Activated CD4-positive, alpha-beta T cell treated with anti-CD3 and anti-CD28 coated beads, Interleukin-2, amount 10 ng/mL, durations not matched to agents 7 days and 5 days (primary cell): ENCODE data around the gene SMTN. TPM values are rescaled to one million over a fixed set of nuclear protein-coding genes. Genes with fewer than 3 reads are reported as not detected.

ENCODE experiments used
- CTCF ChIA-PET: fragments of 350-600 bp; sonication (Branson Sonifier 250); formaldehyde crosslinking; loops from one replicate; lab custom pipeline; 2021; ENCODE audit warnings: antibody characterized with exemption; lab: Charles Lee
- POLR2A ChIA-PET: fragments of 350-600 bp; sonication (Branson Sonifier 250); formaldehyde crosslinking; loops from one replicate; lab custom pipeline; 2021; ENCODE audit warnings: antibody characterized with exemption; lab: Charles Lee
- DNase-seq: peaks from one replicate; pipeline ENCODE4 v3.0.0-alpha.2; 2020
- H3K27ac Mint-ChIP-seq: one replicate; pipeline ENCODE4 v1.8.0; 2021; ENCODE audit warnings: mild to moderate bottlenecking, moderate library complexity, mixed read lengths
- H3K27me3 Mint-ChIP-seq: one replicate; pipeline ENCODE4 v1.8.0; 2021; ENCODE audit warnings: mixed read lengths
- H3K36me3 Mint-ChIP-seq: one replicate; pipeline ENCODE4 v1.8.0; 2021; ENCODE audit warnings: low read depth, mixed read lengths
- H3K4me1 Mint-ChIP-seq: one replicate; pipeline ENCODE4 v1.8.0; 2021; ENCODE audit warnings: mixed read lengths
- H3K4me3 Mint-ChIP-seq: one replicate; pipeline ENCODE4 v1.8.0; 2021; ENCODE audit warnings: mild to moderate bottlenecking, moderate library complexity, mixed read lengths
- H3K9me3 Mint-ChIP-seq: one replicate; pipeline ENCODE4 v1.8.0; 2021; ENCODE audit warnings: mixed read lengths
- total RNA-seq, 2 experiments: library from RNA; stranded (reverse); gene quantifications; one replicate each; pipeline ENCODE4 v1.2.3, GENCODE V29; 2021

SMTN gene
- total RNA-seq, 2 experiments from 2014 or later: 46.1 to 51.6 TPM

GRCh38 chr22:31143038-31143437 is 61.9 kb downstream of the SMTN start:
- H3K4me3 Mint-ChIP-seq: no peak overlapping the region
- H3K9me3 Mint-ChIP-seq: peaks cover 7% of the 10 kb centered on the region
- H3K36me3 Mint-ChIP-seq: no peaks in the 10 kb centered on the region
- ChIA-PET CTCF (interaction anchor here (0.6 to 2.0 kb wide), 2 partner anchors 11 to 260 kb away, joined by 3 to 6 read pairs; no protein-coding TSS in a partner anchor), POLR2A (no interaction called here)
- no peak for DNase-seq
- no peak overlapping the region for H3K27ac Mint-ChIP-seq
- peaks cover 11% of the 10 kb centered on the region for H3K4me1 Mint-ChIP-seq
- peaks cover 2% of the 10 kb centered on the region for H3K27me3 Mint-ChIP-seq

DNA sequence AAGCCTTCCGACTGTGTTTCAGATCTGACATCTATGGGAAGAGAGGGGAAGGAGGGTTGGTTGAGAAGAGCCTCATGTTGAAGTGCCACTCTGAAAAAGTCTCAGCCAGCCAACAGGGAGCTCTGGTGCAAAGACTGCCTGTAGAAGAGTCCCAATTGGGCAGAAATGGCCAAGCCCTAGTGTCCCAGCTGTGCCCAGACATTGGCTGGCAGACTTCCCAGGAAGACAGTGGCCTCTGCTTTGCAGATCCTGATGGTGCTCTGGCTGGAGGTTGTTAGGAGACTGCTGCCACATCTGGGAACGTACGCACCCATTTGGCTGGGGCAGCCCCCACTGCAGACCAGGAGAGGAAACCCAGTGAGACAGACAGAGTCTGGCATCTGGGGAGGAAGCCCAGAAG is 62.4 kb downstream of the SMTN start:
- Mint-ChIP-seq H3K36me3 (no peaks in the 10 kb centered on the region), H3K4me1 (peaks cover 11% of the 10 kb centered on the region), H3K27ac (no peak overlapping the region), H3K4me3 (no peak overlapping the region), H3K9me3 (peaks cover 7% of the 10 kb centered on the region), H3K27me3 (peaks cover 2% of the 10 kb centered on the region)
- ChIA-PET POLR2A (interaction anchor here (0.6 kb wide), 1 partner anchor 28 kb away, joined by 11 read pairs; no protein-coding TSS in a partner anchor), CTCF (interaction anchor here (1.2 to 2.0 kb wide), 2 partner anchors 10 to 59 kb away, joined by 3 to 6 read pairs; no protein-coding TSS in a partner anchor)
- no peak for DNase-seq

DNA sequence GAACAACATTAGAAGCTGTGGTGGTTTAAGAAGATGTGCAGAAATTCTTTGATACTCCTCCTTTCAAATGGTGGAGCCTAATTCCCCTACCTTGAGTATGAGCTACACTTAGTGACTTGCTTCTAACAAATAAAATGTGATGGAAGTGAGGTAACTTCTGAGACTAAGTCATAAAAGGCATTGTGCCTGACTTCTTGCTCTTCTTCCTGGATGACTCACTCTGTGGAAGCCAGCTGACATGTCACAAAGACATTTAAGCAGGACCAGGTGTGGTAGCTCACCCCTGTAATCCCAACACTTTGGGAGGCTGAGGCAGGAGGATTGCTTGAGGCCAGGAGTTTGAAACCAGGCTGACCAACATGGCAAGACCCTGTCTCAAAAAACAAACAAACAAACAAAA is 63.1 kb downstream of the SMTN start:
- Mint-ChIP-seq H3K9me3 (peaks cover 7% of the 10 kb centered on the region), H3K4me3 (no peak overlapping the region), H3K27me3 (peaks cover 2% of the 10 kb centered on the region), H3K4me1 (peaks cover 11% of the 10 kb centered on the region), H3K27ac (no peak overlapping the region), H3K36me3 (no peaks in the 10 kb centered on the region)
- ChIA-PET POLR2A (interaction anchor here (0.6 kb wide), 1 partner anchor 28 kb away, joined by 11 read pairs; no protein-coding TSS in a partner anchor), CTCF (interaction anchor here (1.2 to 2.0 kb wide), 2 partner anchors 10 to 60 kb away, joined by 3 to 6 read pairs; no protein-coding TSS in a partner anchor)
- no peak for DNase-seq

DNA sequence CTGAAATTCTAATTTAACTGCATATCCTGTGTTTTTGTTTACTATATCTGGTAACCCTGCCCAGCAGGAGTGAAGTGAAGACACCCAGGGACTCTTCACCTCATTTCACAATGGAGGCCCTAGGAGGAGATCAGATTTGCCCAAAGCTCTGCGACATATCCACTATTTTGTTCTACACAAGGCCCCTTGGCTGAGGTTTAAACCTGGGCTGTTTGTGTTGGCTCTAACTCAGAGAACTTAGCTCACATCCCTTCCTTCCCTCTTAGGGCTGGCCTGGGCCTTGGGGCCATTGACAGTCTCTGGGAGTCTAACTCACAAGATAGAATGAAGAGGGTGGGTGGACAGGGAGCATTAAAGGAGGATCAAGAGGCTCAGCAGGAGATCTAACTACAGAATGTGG is 67.4 kb downstream of the SMTN start:
- ChIA-PET CTCF (interaction anchor here (0.7 to 1.0 kb wide), 2 partner anchors 9 to 36 kb away, joined by 3 to 4 read pairs; no protein-coding TSS in a partner anchor), POLR2A (no interaction called here)
- peaks cover 7% of the 10 kb centered on the region for H3K9me3 Mint-ChIP-seq
- H3K27me3 Mint-ChIP-seq: no peaks in the 10 kb centered on the region
- DNase-seq: no peak
- no peaks in the 10 kb centered on the region for H3K36me3 Mint-ChIP-seq
- no peak overlapping the region for H3K27ac Mint-ChIP-seq
- no peak overlapping the region for H3K4me3 Mint-ChIP-seq
- H3K4me1 Mint-ChIP-seq: peaks cover 11% of the 10 kb centered on the region

DNA sequence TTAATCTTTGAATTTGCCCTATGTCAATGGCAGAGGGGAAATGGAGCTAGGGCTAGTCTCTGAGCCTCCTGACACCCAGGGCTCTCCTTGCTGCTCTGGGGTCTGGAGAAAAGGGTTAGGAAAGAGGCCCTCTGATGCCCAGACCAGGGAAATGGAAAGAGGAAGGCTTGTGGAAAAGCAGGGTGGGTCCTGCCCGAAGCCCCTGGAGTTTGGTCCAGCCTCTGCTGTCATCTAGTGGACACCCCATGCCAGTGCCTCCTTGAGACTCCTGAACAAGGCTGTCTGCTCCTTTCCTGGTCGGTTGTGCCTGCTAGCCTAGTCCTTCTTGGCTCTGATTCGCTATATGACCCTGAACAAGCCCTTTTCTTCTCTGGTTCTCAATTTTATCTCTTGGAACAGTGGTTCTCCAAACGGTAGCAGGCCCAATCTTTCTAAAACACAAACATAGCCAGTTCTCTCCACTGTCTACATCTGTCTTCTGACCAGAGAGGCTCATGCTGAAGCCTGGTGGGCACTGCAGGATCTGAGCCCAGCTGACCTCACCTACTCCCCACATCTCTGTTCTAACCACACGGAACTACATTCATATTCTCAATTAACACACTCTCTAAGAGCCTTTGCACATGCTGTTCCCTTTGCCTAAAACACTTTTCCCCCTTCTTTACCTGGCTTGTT is 68.0 kb downstream of the SMTN start:
- POLR2A ChIA-PET: no interaction called here
- Mint-ChIP-seq H3K36me3 (no peaks in the 10 kb centered on the region), H3K4me3 (no peak overlapping the region), H3K27me3 (no peaks in the 10 kb centered on the region), H3K9me3 (peaks cover 7% of the 10 kb centered on the region), H3K4me1 (peaks cover 9% of the 10 kb centered on the region), H3K27ac (no peak overlapping the region)
- CTCF ChIA-PET: interaction anchor here (1.0 kb wide), 1 partner anchor 8 kb away, joined by 4 read pairs; no protein-coding TSS in a partner anchor
- DNase-seq: peak; percentile 36

- Mint-ChIP-seq H3K27ac (no peak overlapping the region), H3K27me3 (no peaks in the 10 kb centered on the region), H3K4me1 (no peaks in the 10 kb centered on the region), H3K9me3 (no peaks in the 10 kb centered on the region), H3K4me3 (no peak overlapping the region), H3K36me3 (no peaks in the 10 kb centered on the region)
- DNase-seq: no peak
- ChIA-PET POLR2A (no interaction called here), CTCF (interaction anchor here (0.8 to 1.4 kb wide), 2 partner anchors 10 to 66 kb away, joined by 3 to 4 read pairs; no protein-coding TSS in a partner anchor)
Measured at GRCh38 chr22:31150615-31151014, 69.5 kb downstream of the SMTN start.

DNA sequence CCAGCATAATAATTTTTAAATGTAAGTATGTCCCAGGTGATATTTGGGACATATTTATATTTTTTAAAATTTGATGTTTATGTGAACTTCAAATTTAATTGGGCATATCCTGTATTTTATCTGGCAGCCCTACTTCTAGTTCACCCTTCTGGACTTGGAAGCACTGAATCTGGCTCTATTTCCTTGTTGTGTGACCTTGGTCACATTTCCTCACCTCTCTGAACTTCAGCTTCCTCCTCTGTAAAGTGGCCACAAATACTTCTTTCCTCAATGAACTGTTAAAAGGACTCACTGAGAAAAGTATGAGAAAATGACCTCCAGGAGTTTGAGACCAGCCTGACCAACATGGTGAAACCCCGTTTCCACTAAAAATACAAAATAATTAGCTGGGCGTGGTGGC is 70.8 kb downstream of the SMTN start:
- H3K4me3 Mint-ChIP-seq: no peak overlapping the region
- no peak for DNase-seq
- POLR2A ChIA-PET: no interaction called here
- no peaks in the 10 kb centered on the region for H3K36me3 Mint-ChIP-seq
- CTCF ChIA-PET: no interaction called here
- no peaks in the 10 kb centered on the region for H3K9me3 Mint-ChIP-seq
- H3K27me3 Mint-ChIP-seq: no peaks in the 10 kb centered on the region
- no peaks in the 10 kb centered on the region for H3K4me1 Mint-ChIP-seq
- H3K27ac Mint-ChIP-seq: no peak overlapping the region

DNA sequence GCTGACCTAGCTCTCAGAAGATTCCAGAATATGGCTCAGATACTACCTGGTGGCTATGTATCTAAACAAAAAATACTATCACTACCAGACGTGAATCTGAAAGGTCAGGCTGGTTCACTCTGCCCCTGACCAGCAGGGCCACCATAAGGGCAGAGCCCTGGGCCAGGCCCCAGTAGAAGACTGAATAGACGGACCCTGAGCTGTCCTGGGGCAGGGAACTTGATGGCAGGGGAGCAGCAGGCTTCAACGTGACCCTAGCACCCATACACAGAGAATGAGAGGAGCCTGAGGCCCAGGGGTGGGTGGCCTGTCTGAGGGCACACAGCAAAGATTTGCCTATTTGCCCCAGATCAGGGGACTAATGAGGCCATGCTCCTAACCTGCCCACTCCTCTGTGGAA is 72.2 kb downstream of the SMTN start:
- Mint-ChIP-seq H3K27ac (no peak overlapping the region), H3K36me3 (no peaks in the 10 kb centered on the region), H3K9me3 (no peaks in the 10 kb centered on the region), H3K4me1 (peaks cover 3% of the 10 kb centered on the region), H3K27me3 (peaks cover 4% of the 10 kb centered on the region), H3K4me3 (no peak overlapping the region)
- no peak for DNase-seq
- ChIA-PET CTCF (interaction anchor here (0.6 to 2.6 kb wide), 4 partner anchors 10 to 73 kb away, joined by 3 to 6 read pairs (median 4); no protein-coding TSS in a partner anchor), POLR2A (no interaction called here)

Other genes with a start within 250 kb of the SMTN start
- gene MORC2, start 112.5 kb upstream of the SMTN start, total RNA-seq: 10 to 100 TPM; 39.2 to 49.4 TPM
- 10 to 100 TPM; 84.8 to 98.2 TPM for gene TUG1, start 112.1 kb upstream of the SMTN start, total RNA-seq
- gene SELENOM, start 26.2 kb downstream of the SMTN start, total RNA-seq: 1 to 10 TPM; 2.1 to 2.2 TPM
- gene INPP5J, start 41.6 kb downstream of the SMTN start, total RNA-seq: not detected
- gene PLA2G3, start 59.2 kb downstream of the SMTN start, total RNA-seq: not detected
- gene RNF185, start 78.9 kb downstream of the SMTN start, total RNA-seq: 10 to 100 TPM; 19.7 to 20.4 TPM
- 10 to 100 TPM; 48.6 to 54.5 TPM for gene LIMK2, start 131.0 kb downstream of the SMTN start, total RNA-seq
- gene PIK3IP1, start 211.2 kb downstream of the SMTN start, total RNA-seq: 10 to 100 TPM; 56.0 to 63.0 TPM